CD4-positive, alpha-beta T cell treated with Interleukin-1 beta for 1 hour (primary cell): Measurements from ENCODE around the gene ADGRB3.
"Not testable (repeated sequence)": the region's sequence is repeated elsewhere in the genome, so short reads cannot be mapped to it uniquely, and the experiment has no call there.

Experiments used
- DNase-seq, 2 donors: peaks; one replicate each; pipeline ENCODE4 v3.0.0-alpha.2; 2020 to 2022

Gene ADGRB3

DNA sequence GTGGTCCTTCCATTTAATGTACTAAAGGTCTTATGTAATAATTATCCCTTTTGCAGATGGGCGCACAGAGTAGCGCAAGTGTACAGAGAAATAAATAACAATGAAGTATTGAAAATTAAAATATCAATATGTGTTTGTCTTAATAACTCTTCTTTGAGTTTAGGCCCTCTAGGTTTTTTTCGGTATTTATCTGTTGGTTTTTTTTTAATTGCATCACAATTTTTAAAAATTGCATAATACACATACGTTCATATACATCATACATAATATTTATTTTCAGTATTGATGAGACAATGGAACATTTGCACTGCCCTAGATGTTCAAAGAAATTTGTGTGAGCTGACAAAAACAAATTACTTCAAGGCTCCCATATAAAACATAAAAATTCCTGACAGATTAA lies 15.1 kb downstream of the ADGRB3 start:
- DNase-seq, result no peak

GRCh38 chr6:68651011-68651985 lies 16.2 kb downstream of the ADGRB3 start:
- no peak for DNase-seq

- no peak for DNase-seq
These were observed 17.0 kb downstream of the ADGRB3 start for GRCh38 chr6:68652117-68652536.

GRCh38 chr6:68653074-68653705 lies 18.1 kb downstream of the ADGRB3 start:
- DNase-seq, result no peak

- DNase-seq, result no peak
These were observed 18.6 kb downstream of the ADGRB3 start for GRCh38 chr6:68653706-68654089.

GRCh38 chr6:68654134-68654533 lies 19.1 kb downstream of the ADGRB3 start:
- DNase-seq, result no peak

DNA sequence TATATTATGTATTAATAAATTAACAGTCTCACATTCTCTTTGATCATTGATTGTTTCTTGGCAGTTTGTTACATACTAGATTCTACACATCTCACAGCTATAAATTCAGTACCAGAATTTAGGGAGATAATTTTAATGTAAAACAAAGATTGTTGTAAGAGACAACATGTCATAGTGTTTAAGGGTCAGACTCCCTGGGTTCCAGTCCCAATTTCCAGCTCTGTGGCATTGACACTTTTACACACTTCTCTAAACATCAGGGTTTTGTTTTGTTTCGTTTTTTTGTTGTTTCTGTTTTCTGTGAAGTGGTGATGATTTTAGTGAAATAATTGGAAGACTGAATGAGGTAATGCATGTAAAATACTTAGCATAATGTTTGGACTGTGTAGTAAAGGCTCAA lies 19.9 kb downstream of the ADGRB3 start:
- DNase-seq, result no peak

- no peak for DNase-seq
These were observed 22.5 kb downstream of the ADGRB3 start for GRCh38 chr6:68657374-68658139.

DNA sequence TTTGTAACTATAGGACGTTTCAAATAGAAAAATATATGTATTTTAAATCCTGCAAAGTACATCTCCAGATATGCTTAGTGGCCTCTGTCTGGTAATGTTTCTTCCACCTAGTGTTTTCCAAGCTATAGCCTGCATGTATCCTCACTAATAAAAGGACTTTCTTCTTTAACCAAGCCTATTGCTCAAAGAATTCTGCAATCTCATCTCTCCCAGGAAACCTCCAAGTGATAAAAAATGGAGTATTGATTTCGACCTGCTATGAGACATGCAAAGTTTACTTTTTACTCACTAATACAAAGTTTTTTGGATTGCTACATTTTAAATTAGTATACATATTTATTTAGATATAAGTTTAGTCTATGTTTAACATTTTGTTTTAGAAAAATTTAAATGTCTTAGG lies 23.3 kb downstream of the ADGRB3 start:
- no peak for DNase-seq

GRCh38 chr6:68673255-68673654 lies 38.2 kb downstream of the ADGRB3 start:
- no peak for DNase-seq

- DNase-seq, result no peak
These were observed 40.5 kb downstream of the ADGRB3 start for GRCh38 chr6:68675548-68675947.

DNA sequence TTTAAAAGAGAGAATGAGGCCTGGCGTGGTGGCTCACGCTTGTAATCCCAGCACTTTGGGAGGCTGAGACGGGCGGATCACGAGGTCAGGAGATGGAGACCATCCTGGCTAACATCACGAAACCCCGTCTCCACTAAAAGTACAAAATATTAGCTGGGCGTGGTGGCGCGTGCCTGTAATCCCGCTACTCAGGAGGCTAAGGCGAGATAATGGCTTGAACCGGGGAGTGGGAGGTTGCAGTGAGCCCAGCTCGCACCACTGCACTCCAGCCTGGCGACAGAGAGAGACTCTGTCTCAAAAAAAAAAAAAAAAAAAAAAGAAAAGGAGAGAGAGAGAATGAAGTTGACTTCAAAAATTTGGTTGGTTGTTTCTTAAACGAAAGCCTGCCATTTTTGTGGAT lies 41.0 kb downstream of the ADGRB3 start:
- not testable (repeated sequence) for DNase-seq

DNA sequence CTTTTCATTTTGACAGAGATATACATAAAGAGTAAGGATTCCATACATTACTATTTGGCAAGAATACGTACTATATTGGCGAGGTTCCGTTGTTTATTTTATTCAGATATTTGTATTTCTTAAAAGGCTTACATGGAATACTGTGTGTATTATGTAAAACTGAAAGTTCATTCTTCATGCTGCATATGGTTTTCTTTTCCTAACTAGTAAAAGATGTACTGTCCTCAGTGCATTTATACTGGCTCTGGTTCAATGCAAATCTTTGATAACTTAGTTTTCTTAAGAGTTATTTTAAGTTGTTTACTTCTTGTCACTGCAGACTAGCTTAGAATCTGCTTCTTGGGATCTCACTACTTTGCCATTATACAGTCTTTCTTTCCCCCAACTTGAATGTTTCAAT lies 42.0 kb downstream of the ADGRB3 start:
- DNase-seq, result no peak

GRCh38 chr6:68679399-68679798 lies 44.3 kb downstream of the ADGRB3 start:
- DNase-seq, result no peak

DNA sequence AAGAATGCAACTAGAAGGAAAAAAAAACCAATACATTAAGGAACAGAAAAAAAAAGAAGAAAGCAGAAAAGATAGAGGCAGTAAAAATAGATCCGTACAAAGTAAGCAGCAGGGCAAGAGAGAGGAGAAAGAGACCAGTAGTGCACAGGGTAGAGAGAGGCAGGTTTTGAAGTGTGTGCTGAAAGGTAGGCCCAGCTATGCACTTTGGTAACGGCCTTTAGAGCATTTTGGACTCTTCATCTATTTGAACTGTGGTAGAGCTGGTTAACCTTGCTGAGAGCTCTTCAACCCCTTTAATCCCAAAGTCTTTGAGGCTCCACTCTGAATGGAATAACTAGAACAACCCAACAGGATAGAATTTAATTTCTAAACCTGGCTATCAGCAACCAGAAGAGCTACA lies 45.2 kb downstream of the ADGRB3 start:
- DNase-seq, result no peak

GRCh38 chr6:68689910-68690309 lies 54.8 kb downstream of the ADGRB3 start:
- no peak for DNase-seq

- no peak for DNase-seq
These were observed 56.0 kb downstream of the ADGRB3 start for GRCh38 chr6:68691120-68691519.

DNA sequence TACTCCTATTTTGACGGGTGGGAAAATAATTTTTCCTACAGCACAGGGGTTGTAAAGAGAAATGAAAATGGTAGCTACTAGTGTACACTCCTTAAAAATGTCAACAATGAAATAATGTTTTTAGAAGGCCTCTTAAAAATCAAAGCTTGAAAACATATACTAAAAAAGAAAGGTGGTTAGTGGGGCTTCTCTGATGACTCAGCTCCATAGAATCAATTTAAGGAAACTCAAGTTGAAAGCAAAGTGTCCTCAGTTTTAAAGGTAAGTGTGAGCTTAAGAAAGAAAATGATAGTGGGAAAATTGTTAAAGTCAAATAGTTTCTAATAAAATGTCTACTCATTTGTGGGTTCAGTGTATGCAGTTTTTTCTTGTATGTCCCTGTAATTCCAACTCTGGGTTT lies 58.2 kb downstream of the ADGRB3 start:
- no peak for DNase-seq

GRCh38 chr6:68695403-68695802 lies 60.3 kb downstream of the ADGRB3 start:
- DNase-seq, result no peak

GRCh38 chr6:68695838-68696237 lies 60.8 kb downstream of the ADGRB3 start:
- no peak for DNase-seq

DNA sequence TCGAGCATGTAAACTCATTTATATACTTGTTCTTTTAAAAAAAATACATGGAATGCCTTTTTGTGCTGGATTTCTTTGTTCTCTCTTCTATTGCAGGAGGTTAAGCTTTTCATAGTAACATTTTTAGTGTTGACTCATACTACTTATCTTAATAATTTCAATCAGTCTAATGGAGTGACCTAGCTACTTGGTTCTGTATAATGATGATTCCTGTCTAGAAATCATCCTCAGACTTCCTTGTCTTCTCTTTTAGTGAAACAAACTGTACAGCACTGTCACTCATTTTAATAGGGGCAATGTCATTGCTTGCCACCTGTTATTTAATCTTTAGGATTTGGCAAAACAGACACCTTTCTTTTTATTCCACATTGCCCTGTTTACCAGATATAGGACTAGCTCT lies 62.3 kb downstream of the ADGRB3 start:
- DNase-seq, result no peak

GRCh38 chr6:68701159-68701558 lies 66.1 kb downstream of the ADGRB3 start:
- no peak for DNase-seq

- DNase-seq, result no peak
These were observed 69.4 kb downstream of the ADGRB3 start for GRCh38 chr6:68704485-68704884.

DNA sequence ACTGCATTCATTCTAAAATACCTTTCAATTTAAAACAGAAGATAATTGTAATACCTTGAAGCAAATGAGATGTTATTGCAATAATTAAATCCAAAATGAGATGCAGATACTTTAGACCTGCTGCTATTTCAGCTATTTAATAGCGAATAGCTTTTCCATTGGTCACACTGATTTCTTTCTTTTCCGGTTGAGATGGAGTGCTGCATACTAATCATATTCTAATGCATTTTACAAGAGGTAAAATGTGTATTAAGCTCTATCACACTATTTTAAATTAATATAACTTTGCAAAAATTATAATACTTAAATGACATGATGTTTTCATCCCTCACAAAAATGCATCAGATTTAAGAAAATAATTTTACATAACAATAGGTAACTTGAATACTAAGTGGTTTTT lies 74.0 kb downstream of the ADGRB3 start:
- DNase-seq, result no peak
